Activated CD4-positive, alpha-beta T cell treated with anti-CD3 and anti-CD28 coated beads, Interleukin-2, Interleukin-4, amounts not matched to agents 100 ng/mL and 50 ng/mL, durations not matched to agents 16 hours and 8 hours (primary cell): ENCODE measurements around the gene SAXO1.

Experiments
- DNase-seq: peaks from one replicate; pipeline ENCODE4 v3.0.0-alpha.2; 2020; ENCODE audit warnings: low spot score

SAXO1 gene

GRCh38 chr9:18910916-18911315 lies 122.1 kb downstream of the SAXO1 start:
- DNase-seq: no peak

- DNase-seq: no peak
Measured at GRCh38 chr9:18910435-18910834, 122.6 kb downstream of the SAXO1 start.

GRCh38 chr9:18909140-18910018 lies 123.6 kb downstream of the SAXO1 start:
- no peak for DNase-seq

- DNase-seq: no peak
Measured at GRCh38 chr9:18907927-18908625, 124.9 kb downstream of the SAXO1 start.

- no peak for DNase-seq
Measured at GRCh38 chr9:18906656-18907395, 126.2 kb downstream of the SAXO1 start.

GRCh38 chr9:18905883-18906629 lies 127.0 kb downstream of the SAXO1 start:
- DNase-seq: no peak

- DNase-seq: no peak
Measured at GRCh38 chr9:18905028-18905882, 127.8 kb downstream of the SAXO1 start.

GRCh38 chr9:18903450-18903849 lies 129.6 kb downstream of the SAXO1 start:
- no peak for DNase-seq

GRCh38 chr9:18896531-18897179 lies 136.4 kb downstream of the SAXO1 start:
- DNase-seq: peak; percentile 29

GRCh38 chr9:18896004-18896403 lies 137.0 kb downstream of the SAXO1 start:
- no peak for DNase-seq

GRCh38 chr9:18893491-18893890 lies 139.5 kb downstream of the SAXO1 start:
- DNase-seq: no peak

GRCh38 chr9:18893046-18893445 lies 140.0 kb downstream of the SAXO1 start:
- no peak for DNase-seq

GRCh38 chr9:18891946-18892670 lies 140.9 kb downstream of the SAXO1 start:
- DNase-seq: no peak

- DNase-seq: peak; percentile 21
Measured at GRCh38 chr9:18890372-18890771, 142.6 kb downstream of the SAXO1 start.

- DNase-seq: no peak
Measured at GRCh38 chr9:18889550-18889949, 143.5 kb downstream of the SAXO1 start.

- no peak for DNase-seq
Measured at GRCh38 chr9:18888290-18888689, 144.7 kb downstream of the SAXO1 start.

GRCh38 chr9:18887546-18887945 lies 145.5 kb downstream of the SAXO1 start:
- no peak for DNase-seq

- no peak for DNase-seq
Measured at GRCh38 chr9:18881758-18882157, 151.3 kb downstream of the SAXO1 start.

GRCh38 chr9:18877984-18878383 lies 155.0 kb downstream of the SAXO1 start:
- DNase-seq: no peak
